GM21367 (cell line): ENCODE data around the gene LRRC8D.
"Not testable (repeated sequence)": the region's sequence is repeated elsewhere in the genome, so short reads cannot be mapped to it uniquely, and the experiment has no call there.

Experiments used
- ATAC-seq: cut with Tn5 transposase; IDR thresholded peaks from one replicate; pipeline ENCODE4 v1.9.1; 2021; ENCODE audit not compliant: unreplicated experiment

The LRRC8D gene

DNA sequence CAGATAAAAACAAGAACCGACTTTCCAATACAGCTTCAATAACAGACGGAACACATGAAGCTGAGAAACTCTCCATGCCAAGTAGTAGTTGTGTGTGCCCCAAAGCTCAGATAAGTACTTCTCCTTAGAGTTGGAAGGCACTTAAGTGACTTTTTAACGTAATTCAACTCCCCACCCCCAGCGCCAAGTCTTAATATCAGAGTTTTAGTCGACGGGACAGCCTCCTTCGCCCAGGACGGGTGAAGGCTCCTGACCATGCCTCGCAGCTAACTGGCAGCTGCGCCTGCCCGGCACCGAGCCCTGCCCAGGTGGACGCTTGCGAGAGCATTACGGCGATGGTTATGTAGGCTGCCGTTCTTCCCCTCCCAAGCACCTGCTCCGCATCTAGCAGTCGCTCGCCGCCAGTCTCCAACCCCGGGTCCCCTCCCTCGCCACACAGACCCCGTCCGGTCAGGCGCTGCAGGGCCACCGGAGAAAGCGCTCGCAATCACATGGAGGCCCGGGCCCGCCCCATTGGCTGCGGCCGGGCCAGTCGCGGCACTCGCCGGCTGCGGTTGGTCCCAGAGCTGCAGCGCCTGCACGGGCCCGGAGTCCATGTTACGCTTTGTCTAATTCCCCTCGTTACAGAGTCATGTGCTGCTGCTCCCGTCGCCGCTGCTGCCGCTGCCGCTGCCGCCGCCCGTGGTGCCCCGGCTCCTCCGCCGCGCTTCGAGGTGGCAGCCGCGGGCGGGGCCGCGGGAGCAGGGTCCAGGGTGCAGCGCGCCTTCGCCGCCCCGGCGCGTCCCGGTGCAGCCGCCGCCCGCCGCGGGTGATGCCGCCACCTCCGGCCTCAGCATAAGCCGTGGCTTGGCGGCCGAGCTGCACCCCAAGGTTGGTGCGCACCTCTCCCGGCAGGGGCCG lies at the start of gene LRRC8D:
Gene LRRC8D, plus strand, starts transcription at position 611 of the 900 bp plus-strand sequence. CDS start 112,037 bp downstream, outside the sequence.
- ATAC-seq: peak; percentile 82

DNA sequence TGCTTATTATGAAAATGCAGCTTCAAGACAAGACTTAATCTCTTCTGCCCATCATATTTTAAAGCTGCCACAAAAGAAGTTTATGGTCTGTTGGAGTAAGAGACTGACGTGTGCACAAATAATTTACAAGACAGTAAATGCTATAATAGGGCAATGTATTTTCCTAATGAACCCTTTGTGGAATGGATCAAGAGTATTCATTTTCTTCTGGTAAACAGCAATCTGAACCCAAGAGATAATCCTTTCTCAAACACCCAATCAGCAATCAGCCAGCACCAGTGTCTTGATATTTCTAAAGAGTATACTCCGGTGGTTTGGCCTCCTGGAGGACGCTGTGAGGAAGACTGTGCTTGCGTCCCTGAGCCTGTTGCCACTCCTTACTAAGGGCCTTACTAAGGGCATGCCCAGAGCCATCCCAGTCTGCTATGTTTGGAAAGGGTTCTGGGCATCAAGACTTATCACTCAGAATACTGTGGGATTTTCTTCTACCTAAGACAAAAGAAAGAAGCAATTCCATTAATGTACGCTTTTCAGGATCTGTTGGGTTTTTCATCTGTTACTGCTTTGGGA lies 48.8 kb upstream of the LRRC8D start:
- no peak for ATAC-seq

- ATAC-seq: not testable (repeated sequence)
Measured at GRCh38 chr1:89776104-89776503, 44.7 kb upstream of the LRRC8D start.

DNA sequence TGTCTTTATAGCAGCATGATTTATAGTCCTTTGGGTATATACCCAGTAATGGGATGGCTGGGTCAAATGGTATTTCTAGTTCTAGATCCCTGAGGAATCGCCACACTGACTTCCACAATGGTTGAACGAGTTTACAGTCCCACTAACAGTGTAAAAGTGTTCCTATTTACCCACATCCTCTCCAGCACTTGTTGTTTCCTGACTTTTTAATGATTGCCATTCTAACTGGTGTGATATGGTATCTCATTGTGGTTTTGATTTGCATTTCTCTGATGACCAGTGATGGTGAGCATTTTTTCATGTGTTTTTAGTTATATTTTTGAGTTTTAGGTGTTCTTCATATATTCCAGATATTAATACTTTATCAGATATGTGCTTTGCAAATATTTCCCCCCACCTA lies 43.6 kb upstream of the LRRC8D start:
- not testable (repeated sequence) for ATAC-seq

- no peak for ATAC-seq
Measured at GRCh38 chr1:89779151-89779940, 41.5 kb upstream of the LRRC8D start.

DNA sequence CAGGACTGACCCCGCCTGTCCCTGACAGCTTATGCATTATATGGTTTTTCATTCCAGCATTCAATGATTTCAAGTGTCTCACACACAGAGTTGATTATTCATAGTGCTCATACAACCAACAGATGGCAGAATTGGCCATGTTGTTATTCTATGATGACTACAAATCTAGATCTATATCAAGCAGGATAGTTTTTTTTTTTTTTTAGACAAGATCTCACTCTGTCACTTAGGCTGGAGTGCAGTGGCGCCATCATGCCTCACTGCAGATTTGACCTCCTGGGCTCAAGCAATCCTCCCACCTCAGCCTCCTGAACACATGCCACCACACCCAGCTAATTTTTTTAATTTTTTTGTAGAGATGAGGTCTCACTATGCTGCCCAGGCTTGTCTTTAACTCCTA lies 40.1 kb upstream of the LRRC8D start:
- no peak for ATAC-seq

DNA sequence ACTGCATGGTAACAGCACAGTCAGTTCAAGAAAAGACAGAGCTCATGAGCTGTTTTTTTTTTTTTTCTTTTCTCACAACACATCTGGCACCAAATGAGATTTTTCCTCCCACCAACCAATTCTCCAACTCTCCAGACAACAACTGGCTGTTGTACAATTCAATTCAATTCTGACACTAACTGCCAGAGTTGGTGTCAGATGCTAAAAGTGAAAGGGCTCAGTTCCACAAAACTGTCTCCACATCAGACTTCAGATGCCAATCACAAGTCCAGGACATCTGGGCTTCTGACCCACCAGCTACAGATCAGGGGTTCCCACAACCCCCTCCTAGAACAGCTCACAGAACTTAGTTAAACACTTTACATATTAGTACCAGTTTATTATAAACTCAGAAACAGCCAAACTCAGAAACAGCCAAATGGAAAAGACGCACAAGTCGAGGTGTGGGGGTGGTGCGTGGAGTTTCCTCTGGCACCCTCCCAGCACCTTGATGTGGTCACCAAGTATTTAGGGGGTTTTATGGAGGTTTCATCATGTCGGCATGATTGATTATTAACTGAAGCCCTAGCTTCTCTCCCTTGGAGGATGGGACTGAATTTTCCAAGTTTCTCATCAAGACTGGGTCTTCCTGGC lies 39.2 kb upstream of the LRRC8D start:
- ATAC-seq: peak; percentile 83

DNA sequence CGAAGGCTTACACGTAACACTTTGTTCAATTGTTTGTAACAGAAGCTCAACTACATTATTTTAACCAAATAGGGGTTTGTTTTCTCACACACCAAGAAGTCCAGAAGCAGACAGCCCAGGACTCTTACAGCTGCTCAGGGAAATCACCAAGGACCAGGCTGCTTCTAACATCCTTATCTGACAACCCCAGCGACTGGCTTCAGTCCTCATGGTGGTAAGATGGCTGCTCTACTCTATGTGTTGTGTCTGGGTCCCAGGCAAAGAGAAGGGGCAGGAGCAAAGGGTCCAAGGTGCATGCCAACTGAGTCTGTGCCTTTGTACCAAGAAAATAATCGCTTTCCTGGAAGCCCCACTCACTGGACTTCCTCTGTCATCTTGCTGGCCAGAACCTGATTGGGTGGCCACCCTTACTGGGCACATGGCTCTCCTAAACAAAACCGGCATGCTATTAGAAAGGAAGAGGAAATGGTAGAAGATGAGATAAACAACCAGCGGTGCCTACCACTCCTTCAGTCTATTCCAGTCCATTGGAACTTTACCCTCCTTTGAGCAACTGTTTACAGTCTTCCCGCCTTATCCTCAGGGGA lies 34.1 kb upstream of the LRRC8D start:
- no peak for ATAC-seq

DNA sequence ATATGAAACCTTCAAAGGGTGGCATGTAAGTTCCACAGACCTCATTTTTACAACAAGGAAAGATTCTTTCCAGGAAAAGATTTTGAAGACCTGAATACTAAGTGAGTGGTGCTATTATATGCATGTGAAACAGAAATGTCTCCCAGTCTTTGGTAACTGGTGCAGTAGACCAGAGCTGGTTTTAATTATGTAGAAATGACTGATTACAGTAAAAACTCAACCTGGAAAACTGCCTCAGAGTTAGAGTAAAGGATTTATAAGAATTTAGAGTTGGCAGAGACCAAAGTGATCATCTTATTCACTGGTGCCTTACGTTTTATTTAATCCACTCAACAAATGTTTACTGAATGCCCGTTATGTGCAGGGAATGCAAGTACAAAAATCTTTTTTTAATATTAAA lies 30.2 kb upstream of the LRRC8D start:
- ATAC-seq: no peak

- ATAC-seq: no peak
Measured at GRCh38 chr1:89791064-89791726, 29.6 kb upstream of the LRRC8D start.

- ATAC-seq: no peak
Measured at GRCh38 chr1:89794406-89794805, 26.4 kb upstream of the LRRC8D start.

GRCh38 chr1:89795571-89795970 lies 25.3 kb upstream of the LRRC8D start:
- ATAC-seq: not testable (repeated sequence)

- ATAC-seq: not testable (repeated sequence)
Measured at GRCh38 chr1:89797876-89798275, 23.0 kb upstream of the LRRC8D start.

DNA sequence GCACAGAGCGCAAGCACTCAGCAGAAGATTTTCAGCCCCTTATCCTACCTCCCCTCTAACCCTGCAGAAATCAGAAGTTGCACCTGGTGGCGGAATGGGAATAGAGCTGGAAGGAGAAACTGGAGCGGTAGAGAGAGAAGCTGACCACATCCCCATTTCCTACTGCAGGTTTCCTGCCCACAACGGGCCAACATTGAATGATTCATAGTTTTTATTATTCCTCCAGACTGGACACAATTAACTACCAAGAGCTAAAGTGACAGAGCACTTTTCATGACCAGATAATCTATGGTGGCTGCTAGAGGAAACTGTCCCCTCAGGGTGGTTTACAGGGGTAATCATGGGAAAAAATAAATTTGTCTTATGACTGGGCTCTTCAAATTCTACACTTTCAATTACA lies 21.3 kb upstream of the LRRC8D start:
- no peak for ATAC-seq

GRCh38 chr1:89800022-89800655 lies 20.7 kb upstream of the LRRC8D start:
- no peak for ATAC-seq

- no peak for ATAC-seq
Measured at GRCh38 chr1:89800718-89801117, 20.1 kb upstream of the LRRC8D start.

DNA sequence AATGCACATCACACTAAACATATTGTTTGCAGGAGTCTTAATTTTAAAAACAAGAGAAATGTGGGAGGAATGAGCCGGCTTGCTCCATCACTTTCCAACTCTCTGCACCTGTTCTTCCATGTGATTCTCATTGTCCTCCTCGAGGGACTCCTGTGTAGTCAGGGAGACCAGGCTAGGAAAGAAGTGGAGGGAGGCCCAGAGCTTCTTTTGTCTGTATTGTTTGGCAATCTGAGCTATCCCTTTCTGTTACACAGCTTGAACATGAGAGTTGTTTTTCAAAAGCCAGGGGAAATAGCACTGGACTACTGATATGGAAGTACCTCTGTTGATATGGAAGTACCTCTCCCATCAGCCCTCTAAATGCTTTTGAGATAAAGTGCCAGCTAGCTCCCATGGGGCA lies 18.8 kb upstream of the LRRC8D start:
- ATAC-seq: no peak

- no peak for ATAC-seq
Measured at GRCh38 chr1:89802841-89803240, 18.0 kb upstream of the LRRC8D start.

DNA sequence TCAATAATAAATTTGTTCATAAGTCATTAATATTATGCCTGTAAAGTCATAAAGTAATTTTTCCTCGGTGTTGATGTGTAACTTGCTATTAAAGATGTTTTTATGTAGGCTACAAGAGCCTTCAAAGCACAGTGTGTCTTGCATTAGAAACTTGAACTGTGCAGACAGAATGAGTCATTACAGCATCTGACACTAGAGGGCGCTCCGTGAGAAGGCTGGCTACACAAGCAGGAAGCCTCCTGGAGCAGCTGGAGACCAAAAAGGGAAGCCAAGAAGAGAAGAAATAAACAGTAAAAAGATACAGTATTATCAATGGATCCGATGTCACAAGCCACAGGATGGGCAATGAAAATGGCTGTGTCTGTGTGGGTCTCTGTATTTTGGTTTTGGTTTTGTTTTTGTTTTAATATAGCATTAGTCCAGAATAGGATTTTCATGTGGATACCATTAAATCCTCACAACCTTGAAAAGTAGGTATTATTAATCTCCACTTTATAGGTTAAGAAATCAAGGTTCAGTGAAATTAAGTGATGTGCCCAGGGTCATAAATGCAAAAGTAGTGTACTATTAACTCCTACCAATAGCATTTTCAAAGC lies 16.1 kb upstream of the LRRC8D start:
- peak; percentile 79 for ATAC-seq
